HG02759 (cell line): ENCODE measurements around the gene ALPP.
"Not testable (repeated sequence)": the region's sequence is repeated elsewhere in the genome, so short reads cannot be mapped to it uniquely, and the experiment has no call there.

ENCODE experiments used
- ATAC-seq: cut with Tn5 transposase; IDR thresholded peaks from one replicate; pipeline ENCODE4 v1.9.1; 2021; ENCODE audit warnings: mild to moderate bottlenecking, moderate library complexity; ENCODE audit not compliant: unreplicated experiment

Gene ALPP

GRCh38 chr2:232419245-232420072, 40.9 kb downstream of the ALPP start:
- ATAC-seq, result no peak

GRCh38 chr2:232420073-232420454, 41.5 kb downstream of the ALPP start:
- ATAC-seq, result no peak

- no peak for ATAC-seq
Observed at GRCh38 chr2:232420463-232421188, 42.1 kb downstream of the ALPP start.

DNA sequence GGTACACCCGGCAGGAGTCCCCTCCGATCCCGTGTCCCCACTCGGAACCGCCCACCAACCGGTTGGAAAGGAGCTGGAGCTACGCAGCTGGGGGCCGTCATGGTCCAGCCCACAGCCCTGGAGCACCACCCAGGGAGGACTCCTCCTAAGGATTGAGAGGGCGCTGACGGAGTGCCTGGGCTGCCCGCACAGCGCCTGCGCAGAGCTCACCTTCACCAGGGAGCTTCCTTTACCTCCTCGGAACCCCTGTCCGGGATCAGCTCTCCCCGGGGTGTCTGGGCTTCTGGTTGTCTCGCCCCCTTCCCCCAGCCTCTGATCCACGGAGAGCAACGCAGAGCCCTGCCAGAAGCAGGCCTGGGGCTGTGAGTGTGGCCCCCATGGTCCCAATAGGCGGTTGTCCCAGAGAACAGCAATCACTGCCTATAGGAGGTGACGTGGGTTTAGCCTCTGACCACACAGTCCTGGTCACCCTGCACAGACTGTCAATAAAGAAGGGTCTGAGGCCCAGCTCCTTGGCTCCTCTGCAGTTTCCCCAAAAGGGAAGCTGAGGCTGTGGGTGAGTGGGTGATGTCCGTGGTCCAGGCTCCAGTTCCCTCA, 42.7 kb downstream of the ALPP start:
- ATAC-seq, result no peak

DNA sequence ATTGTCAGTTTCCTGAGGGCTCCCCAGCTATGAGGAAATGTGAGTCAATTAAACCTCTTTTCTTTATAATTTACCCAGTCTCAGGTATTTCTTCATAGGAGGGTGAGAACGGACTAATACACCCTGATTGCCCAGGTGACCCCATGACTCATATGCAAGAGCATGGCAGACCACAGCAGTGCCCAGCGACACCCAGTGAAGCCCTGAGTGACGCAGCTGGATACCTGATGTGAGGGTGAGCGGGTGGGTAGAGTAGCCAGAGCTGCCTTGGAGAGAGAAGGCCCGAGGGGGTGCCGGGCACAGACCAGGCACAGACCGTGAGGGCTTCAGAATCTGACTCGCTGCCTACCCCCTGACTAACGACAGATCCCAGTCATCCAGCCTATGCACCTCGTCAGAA, 43.5 kb downstream of the ALPP start:
- no peak for ATAC-seq

GRCh38 chr2:232422996-232423395, 44.4 kb downstream of the ALPP start:
- ATAC-seq, result not testable (repeated sequence)

DNA sequence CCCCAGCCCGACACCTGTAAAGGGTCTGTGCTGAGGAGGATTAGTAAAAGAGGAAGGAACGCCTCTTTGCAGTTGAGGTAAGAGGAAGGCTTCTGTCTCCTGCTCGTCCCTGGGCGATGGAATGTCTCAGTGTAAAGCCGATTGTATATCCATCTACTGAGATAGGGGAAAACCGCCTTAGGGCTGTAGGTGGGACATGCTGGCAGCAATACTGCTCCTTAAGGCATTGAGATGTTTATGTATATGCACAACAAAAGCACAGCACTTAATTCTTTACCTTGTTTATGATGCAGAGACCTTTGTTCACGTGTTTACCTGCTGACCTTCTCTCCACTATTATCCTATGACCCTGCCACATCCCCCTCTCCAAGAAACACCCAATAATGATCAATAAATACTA, 44.9 kb downstream of the ALPP start:
- not testable (repeated sequence) for ATAC-seq

DNA sequence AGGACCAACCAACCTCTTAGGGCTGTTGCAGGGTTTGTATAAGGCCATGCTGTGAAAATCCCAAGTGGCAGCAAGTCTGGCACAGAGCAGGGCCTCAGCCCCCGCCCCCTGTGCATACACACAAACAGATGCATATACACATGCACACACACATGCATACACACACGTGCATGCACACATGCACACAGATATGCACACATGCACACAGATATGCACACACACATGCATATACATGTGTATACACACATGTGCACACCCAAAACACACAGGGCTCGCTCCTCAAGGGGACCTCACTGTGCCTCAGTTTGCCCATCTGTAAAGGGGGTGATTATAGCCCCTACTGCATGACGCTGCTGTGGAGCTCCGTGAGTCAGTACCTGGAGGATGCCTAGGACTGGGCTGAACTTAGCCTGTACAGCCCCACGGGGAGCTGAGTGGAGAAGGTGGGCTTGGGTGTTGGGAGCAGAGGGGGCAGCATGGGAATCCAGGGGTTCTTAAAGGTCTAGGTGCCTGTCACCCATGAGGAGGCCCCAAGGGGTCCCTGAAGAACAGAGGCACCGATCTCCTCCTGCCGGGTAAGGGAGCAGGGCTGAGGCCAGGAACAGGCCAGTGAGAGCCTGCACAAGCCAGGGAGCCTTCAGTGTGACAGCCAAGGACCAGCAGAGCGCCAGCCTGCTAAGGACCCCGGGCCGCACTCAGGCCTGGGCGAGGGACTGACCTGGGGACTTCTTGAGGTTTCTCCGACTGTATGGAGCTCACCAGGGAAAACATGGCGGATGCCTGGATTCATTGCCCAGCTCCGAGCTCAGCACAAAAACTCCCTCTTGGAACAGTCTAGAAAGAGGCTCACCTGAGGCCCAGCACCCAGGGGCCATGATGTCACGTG, 53.4 kb downstream of the ALPP start:
- no peak for ATAC-seq
